Activated CD4-positive, alpha-beta T cell treated with anti-CD3 and anti-CD28 coated beads for 1 hour (primary cell): ENCODE results near the gene PYCARD.
"Not testable (repeated sequence)": the region's sequence is repeated elsewhere in the genome, so short reads cannot be mapped to it uniquely, and the experiment has no call there.

Experiments
- DNase-seq: peaks from one replicate; pipeline ENCODE4 v3.0.0-alpha.2; 2020

Gene PYCARD

GRCh38 chr16:31189412-31189778 is 13.2 kb downstream of the PYCARD start:
- no peak for DNase-seq

- no peak for DNase-seq
Measured at GRCh38 chr16:31188450-31189411, 13.8 kb downstream of the PYCARD start.

GRCh38 chr16:31187808-31188189 is 14.8 kb downstream of the PYCARD start:
- DNase-seq, result no peak

GRCh38 chr16:31186930-31187807 is 15.4 kb downstream of the PYCARD start:
- no peak for DNase-seq

GRCh38 chr16:31186176-31186575 is 16.4 kb downstream of the PYCARD start:
- DNase-seq, result no peak

GRCh38 chr16:31185339-31185738 is 17.2 kb downstream of the PYCARD start:
- DNase-seq, result no peak

- no peak for DNase-seq
Measured at GRCh38 chr16:31184888-31185287, 17.7 kb downstream of the PYCARD start.

- no peak for DNase-seq
Measured at GRCh38 chr16:31183432-31184428, 18.8 kb downstream of the PYCARD start.

- no peak for DNase-seq
Measured at GRCh38 chr16:31182391-31182790, 20.2 kb downstream of the PYCARD start.

- no peak for DNase-seq
Measured at GRCh38 chr16:31181102-31181830, 21.3 kb downstream of the PYCARD start.

- DNase-seq, result peak; percentile 90
Measured at GRCh38 chr16:31179747-31180459, 22.7 kb downstream of the PYCARD start, which contains the start of gene FUS. FUS (plus strand) TSS chr16:31180139; CDS start chr16:31180215, 76 bp downstream.

- no peak for DNase-seq
Measured at GRCh38 chr16:31179219-31179746, 23.3 kb downstream of the PYCARD start.

- peak; percentile 34 for DNase-seq
Measured at GRCh38 chr16:31177136-31177535, 25.4 kb downstream of the PYCARD start.

GRCh38 chr16:31170048-31170447 is 32.5 kb downstream of the PYCARD start:
- DNase-seq, result not testable (repeated sequence)

GRCh38 chr16:31168848-31169247 is 33.7 kb downstream of the PYCARD start:
- DNase-seq, result no peak

GRCh38 chr16:31167315-31167714 is 35.2 kb downstream of the PYCARD start:
- DNase-seq, result no peak

- no peak for DNase-seq
Measured at GRCh38 chr16:31157136-31157535, 45.4 kb downstream of the PYCARD start.
